AG04450 (cell line): ENCODE results near the gene COX4I2. TPM values are rescaled to one million over a fixed set of nuclear protein-coding genes. Genes with fewer than 3 reads are reported as not detected.

Experiments
- CTCF ChIA-PET: fragments of 300-600, 350-600 bp; formaldehyde crosslinking; extraction: SDS; loops from one replicate; lab custom pipeline; 2022; ENCODE audit warnings: antibody characterized with exemption, inconsistent platforms; lab: Charles Lee
- POLR2A ChIA-PET: fragments of 350-600 bp; formaldehyde crosslinking; extraction: SDS; loops from one replicate; lab custom pipeline; 2021; ENCODE audit warnings: antibody characterized with exemption, inconsistent platforms; lab: Yijun Ruan, JAX
- DNase-seq: peaks from one replicate; pipeline ENCODE4 v3.0.0-alpha.2; 2011; ENCODE audit warnings: low read depth, low spot score
- H3K27ac ChIP-seq: one replicate; pipeline ENCODE4 v1.5.1; 2012; ENCODE audit warnings: low read depth, low read length, control low read depth
- H3K27me3 ChIP-seq: one replicate; pipeline ENCODE4 v1.6.0; 2012; ENCODE audit warnings: low read length; ENCODE audit not compliant: control insufficient read depth, insufficient read depth
- H3K4me3 ChIP-seq: 2 replicates; pipeline ENCODE4 v1.5.1; 2011; ENCODE audit warnings: mild to moderate bottlenecking, low read depth, low read length, control low read depth
- H3K9me3 ChIP-seq: 2 replicates; pipeline ENCODE4 v1.5.1; 2012; ENCODE audit warnings: low read length; ENCODE audit not compliant: control insufficient read depth, insufficient read depth
- CTCF ChIP-seq: IDR thresholded peaks from 2 replicates; pipeline ENCODE4 v1.5.1; 2011; ENCODE audit warnings: low read depth, low read length, control low read depth, inconsistent platforms
- polyA plus RNA-seq: library from polyadenylated mRNA; depleted of rRNA; stranded (reverse); fragments of >200 nt; gene quantifications from 2 replicates; pipeline ENCODE4 v1.2.3, GENCODE V29; 2011

Gene COX4I2
- polyA plus RNA-seq, 1 experiment = not detected

GRCh38 chr20:31653561-31653960, 15.8 kb downstream of the COX4I2 start:
- ChIA-PET CTCF (interaction anchor here (1.7 kb wide), 2 partner anchors 20 to 70 kb away, joined by 5 to 9 read pairs; no protein-coding TSS in a partner anchor), POLR2A (interaction anchor here (0.6 to 0.7 kb wide), 2 partner anchors 22 to 43 kb away, joined by 8 to 11 read pairs; no protein-coding TSS in a partner anchor)
- Histone ChIP-seq H3K9me3 (no peaks in the 10 kb centered on the region), H3K27ac (no peak overlapping the region), H3K27me3 (no peaks in the 10 kb centered on the region), H3K4me3 (no peak overlapping the region)
- no peak for DNase-seq
- TF ChIP-seq CTCF = no peak

- no peak for TF ChIP-seq CTCF
- ChIA-PET CTCF (interaction anchor here (1.7 kb wide), 1 partner anchor 69 kb away, joined by 9 read pairs; no protein-coding TSS in a partner anchor), POLR2A (interaction anchor here (0.7 kb wide), 1 partner anchor 21 kb away, joined by 8 read pairs; no protein-coding TSS in a partner anchor)
- H3K4me3 ChIP-seq = no peak overlapping the region
- no peaks in the 10 kb centered on the region for H3K9me3 ChIP-seq
- H3K27ac ChIP-seq = no peak overlapping the region
- DNase-seq = no peak
- no peaks in the 10 kb centered on the region for H3K27me3 ChIP-seq
Observed at GRCh38 chr20:31654534-31654933, 16.8 kb downstream of the COX4I2 start.

- DNase-seq = no peak
- H3K9me3 ChIP-seq = no peaks in the 10 kb centered on the region
- peak; percentile 62 for TF ChIP-seq CTCF
- ChIA-PET POLR2A (interaction anchor here (0.6 to 4.1 kb wide), 9 partner anchors 28 to 89 kb away, joined by 3 to 60 read pairs (median 4); partner anchors contain the start of genes BCL2L1 and TPX2), CTCF (interaction anchor here (0.5 to 9.3 kb wide), 57 partner anchors 9 to 1747 kb away, joined by 3 to 380 read pairs (median 6); partner anchors contain the start of genes BCL2L1 and TPX2)
- H3K27ac ChIP-seq = peak overlapping the region; percentile 47
- H3K27me3 ChIP-seq = no peaks in the 10 kb centered on the region
- peak overlapping the region; percentile 48 for H3K4me3 ChIP-seq
Observed at GRCh38 chr20:31661625-31662371, 24.1 kb downstream of the COX4I2 start.

GRCh38 chr20:31662372-31662854, 24.7 kb downstream of the COX4I2 start:
- no peaks in the 10 kb centered on the region for H3K9me3 ChIP-seq
- TF ChIP-seq CTCF = no peak
- POLR2A ChIA-PET = interaction anchor here (0.6 to 4.1 kb wide), 5 partner anchors 28 to 61 kb away, joined by 4 to 60 read pairs (median 6); partner anchors contain the start of gene BCL2L1
- no peak overlapping the region for H3K27ac ChIP-seq
- H3K4me3 ChIP-seq = no peak overlapping the region
- CTCF ChIA-PET = interaction anchor here (0.6 to 9.3 kb wide), 31 partner anchors 8 to 306 kb away, joined by 3 to 380 read pairs (median 8); partner anchors contain the start of genes BCL2L1 and TPX2
- no peaks in the 10 kb centered on the region for H3K27me3 ChIP-seq
- DNase-seq = no peak
